ENCODE results near the gene LTF. TPM values are rescaled to one million over a fixed set of nuclear protein-coding genes. Genes with fewer than 3 reads are reported as not detected.

LTF gene
- total RNA-seq, 1 experiment from 2014 or later, result not detected

GRCh38 chr3:46454209-46454595, 10.5 kb downstream of the LTF start:
- Histone ChIP-seq H3K4me1 (ENCODE audit: control insufficient read depth in 1 of 2, insufficient read depth in 2 of 2, low read length in 2 of 2) (no peaks in the 10 kb centered on the region), H3K36me3 (ENCODE audit: control insufficient read depth in 1 of 2, insufficient read depth in 2 of 2, low read length in 2 of 2) (no peaks in the 10 kb centered on the region), H3K9me3 (ENCODE audit: control insufficient read depth in 1 of 2, insufficient read depth in 1 of 2, low read depth in 1 of 2, low read length in 2 of 2) (no peaks in the 10 kb centered on the region), H3K4me2 (ENCODE audit: low read length) (no peak overlapping the region), H3K9ac (ENCODE audit: low read length) (no peak overlapping the region), H3K4me3 (replicated peaks in 1 of 2; ENCODE audit: low read depth in 1 of 2, low read length in 2 of 2) (no peak overlapping the region), H4K20me1 (ENCODE audit: insufficient read depth) (no peaks in the 10 kb centered on the region), H3K9me2 (ENCODE audit: insufficient read depth) (no peaks in the 10 kb centered on the region), H3K79me2 (ENCODE audit: insufficient read depth, low read length) (no peaks in the 10 kb centered on the region), H3K27me3 (ENCODE audit: insufficient read depth, low read length) (0 out of 2 replicates have a peak, but pooled peaks cover 13% of the 10 kb centered on the region), H3K27ac (ENCODE audit: low read depth, low read length) (no peak overlapping the region), H2AFZ (ENCODE audit: low read depth, low read length, poor library complexity, severe bottlenecking) (no peak overlapping the region)
- BruUV-seq (replicated peaks), result no TSS peak
- ChIA-PET POLR2A (no interaction called here), CTCF (interaction anchor here (1.5 kb wide), 1 partner anchor 35 kb away, joined by 4 read pairs; no protein-coding TSS in a partner anchor), RAD21 (ENCODE audit: low non-redundant PET in 1 of 2, low total read pairs in 2 of 2, uncharacterized antibody in 2 of 2, unreplicated experiment in 2 of 2) (no interaction called here)
- TF ChIP-seq ELF1 (IDR thresholded peaks at IDR 0.05; ENCODE audit: borderline replicate concordance, low read depth) (no peak), FOSL1 (IDR thresholded peaks at IDR 0.05; ENCODE audit: low read depth) (no peak), SRF (IDR thresholded peaks at IDR 0.05; ENCODE audit: low read depth) (no peak), EGR1 (IDR thresholded peaks at IDR 0.05; ENCODE audit: low read depth) (no peak), CBX3 (IDR thresholded peaks at IDR 0.05; ENCODE audit: low read depth) (no peak), TCF7L2 (IDR thresholded peaks at IDR 0.05; ENCODE audit: borderline replicate concordance, extremely low read depth, insufficient read depth, insufficient read length) (no peak), ZFX (IDR thresholded peaks at IDR 0.05) (no peak), POLR2AphosphoS5 (IDR thresholded peaks at IDR 0.05; ENCODE audit: low read depth, low read length) (no peak), ZBTB33 (IDR thresholded peaks at IDR 0.05; ENCODE audit: extremely low read depth, insufficient replicate concordance, low read length) (no peak), EZH2phosphoT487 (IDR thresholded peaks at IDR 0.05; ENCODE audit: borderline replicate concordance) (no peak), JUND (IDR thresholded peaks at IDR 0.05) (no peak), RAD21 (IDR thresholded peaks at IDR 0.05; ENCODE audit: low read depth) (no peak), SIN3A (IDR thresholded peaks at IDR 0.05; ENCODE audit: low read depth) (no peak), ZNF274 (IDR thresholded peaks at IDR 0.05; ENCODE audit: low read depth, low read length) (no peak), CEBPB (IDR thresholded peaks at IDR 0.05; ENCODE audit: low read depth) (no peak), POLR2A (IDR thresholded peaks at IDR 0.05; ENCODE audit: borderline replicate concordance, extremely low read depth, insufficient read depth, insufficient read length) (no peak)
- TF ChIP-seq, protein P1, sequence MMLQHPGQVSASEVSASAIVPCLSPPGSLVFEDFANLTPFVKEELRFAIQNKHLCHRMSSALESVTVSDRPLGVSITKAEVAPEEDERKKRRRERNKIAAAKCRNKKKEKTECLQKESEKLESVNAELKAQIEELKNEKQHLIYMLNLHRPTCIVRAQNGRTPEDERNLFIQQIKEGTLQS (IDR thresholded peaks at IDR 0.05), result no peak
- TF ChIP-seq, protein P2, sequence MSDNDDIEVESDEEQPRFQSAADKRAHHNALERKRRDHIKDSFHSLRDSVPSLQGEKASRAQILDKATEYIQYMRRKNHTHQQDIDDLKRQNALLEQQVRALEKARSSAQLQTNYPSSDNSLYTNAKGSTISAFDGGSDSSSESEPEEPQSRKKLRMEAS (IDR thresholded peaks at IDR 0.05), result no peak
- intact Hi-C loops (cut with micrococcal nuclease), result no loop called here
- ATAC-seq (no peak), DNase-seq (ENCODE audit: low read depth, low spot score) (no peak)
